IMR-90 (cell line): ENCODE measurements around the gene FOXL1. TPM values are rescaled to one million over a fixed set of nuclear protein-coding genes. Genes with fewer than 3 reads are reported as not detected.

Experiments
- ATAC-seq: fragments of 200-7000 bp; cut with Tn5 transposase; 2 replicates; pipeline ENCODE4 v1.9.1; 2020; ENCODE audit warnings: low read depth, mild to moderate bottlenecking, moderate library complexity
- BruUV-seq: library from RNA; stranded (reverse); fragments of 400-500 nt; replicated peaks from 2 replicates; lab custom pipeline; 2021; lab: Mats Ljungman, UMichigan
- CTCF ChIA-PET: fragments of 300-600 bp; formaldehyde crosslinking; extraction: SDS; loops from one replicate; lab custom pipeline; 2021; ENCODE audit warnings: antibody characterized with exemption; lab: Yijun Ruan, JAX
- POLR2A ChIA-PET: fragments of 300-600 bp; sonication (Branson Sonifier 250); formaldehyde crosslinking; loops from one replicate; lab custom pipeline; 2022; ENCODE audit warnings: antibody characterized with exemption; ENCODE audit not compliant: unreplicated experiment; lab: Charles Lee
- DNase-seq: peaks from one replicate; pipeline ENCODE4 v3.0.0; 2013
- H2AFZ ChIP-seq: replicated peaks from 2 replicates; pipeline ENCODE3; 2013; ENCODE audit warnings: low read length, mild to moderate bottlenecking; ENCODE audit not compliant: poor library complexity
- H2AK5ac ChIP-seq: 2 replicates; pipeline ENCODE4 v1.6.1; 2013; ENCODE audit warnings: low read depth, low read length, inconsistent platforms
- H2AK9ac ChIP-seq: replicated peaks from 2 replicates; pipeline ENCODE3; 2013; ENCODE audit warnings: mild to moderate bottlenecking, low read depth, low read length, moderate library complexity; ENCODE audit not compliant: poor library complexity
- H2BK120ac ChIP-seq: 2 replicates; pipeline ENCODE4 v1.6.1; 2013; ENCODE audit warnings: low read depth, low read length, inconsistent platforms
- H2BK15ac ChIP-seq: 3 replicates; pipeline ENCODE4 v1.6.1; 2013; ENCODE audit warnings: low read depth, low read length, inconsistent platforms
- H2BK20ac ChIP-seq: 2 replicates; pipeline ENCODE4 v1.6.1; 2013; ENCODE audit warnings: low read depth, mild to moderate bottlenecking, inconsistent platforms, low read length, moderate library complexity
- H2BK5ac ChIP-seq: 2 replicates; pipeline ENCODE4 v1.6.1; 2013; ENCODE audit warnings: mild to moderate bottlenecking, low read depth, low read length, inconsistent platforms; ENCODE audit not compliant: poor library complexity, severe bottlenecking
- H3K14ac ChIP-seq: replicated peaks from 2 replicates; pipeline ENCODE4 v1.6.1; 2013; ENCODE audit warnings: low read depth, low read length, inconsistent platforms
- H3K18ac ChIP-seq: 2 replicates; pipeline ENCODE4 v1.6.1; 2013; ENCODE audit warnings: low read depth, low read length, control low read depth
- H3K23ac ChIP-seq: 2 replicates; pipeline ENCODE4 v1.6.1; 2013; ENCODE audit warnings: low read depth, low read length, inconsistent platforms
- H3K27ac ChIP-seq: 2 replicates; pipeline ENCODE4 v1.5.1; 2013; ENCODE audit warnings: mild to moderate bottlenecking, control low read depth, low read length; ENCODE audit not compliant: insufficient read depth
- H3K27me3 ChIP-seq: 2 replicates; pipeline ENCODE4 v1.6.1; 2013; ENCODE audit warnings: low read length; ENCODE audit not compliant: control insufficient read depth, insufficient read depth
- H3K36me3 ChIP-seq: 2 replicates; pipeline ENCODE4 v1.6.1; 2013; ENCODE audit warnings: low read length, mixed read lengths; ENCODE audit not compliant: control insufficient read depth, insufficient read depth
- H3K4ac ChIP-seq: 2 replicates; pipeline ENCODE4 v1.6.1; 2013; ENCODE audit warnings: low read depth, low read length, inconsistent platforms
- H3K4me1 ChIP-seq: 2 replicates; pipeline ENCODE4 v1.6.1; 2013; ENCODE audit warnings: low read length, mixed read lengths; ENCODE audit not compliant: control insufficient read depth, insufficient read depth
- H3K4me2 ChIP-seq: 2 replicates; pipeline ENCODE4 v1.6.1; 2013; ENCODE audit warnings: low read depth, mild to moderate bottlenecking, control low read depth, low read length, moderate library complexity
- H3K4me3 ChIP-seq: 2 replicates; pipeline ENCODE4 v1.5.1; 2013; ENCODE audit warnings: low read depth, mild to moderate bottlenecking, control low read depth, low read length, moderate library complexity; ENCODE audit not compliant: insufficient read depth
- H3K56ac ChIP-seq: 2 replicates; pipeline ENCODE4 v1.6.1; 2013; ENCODE audit warnings: low read length, inconsistent platforms; ENCODE audit not compliant: insufficient read depth; ENCODE audit errors: extremely low read depth
- H3K79me1 ChIP-seq, 2 experiments: 2 replicates each; pipeline ENCODE4 v1.6.1; 2013; ENCODE audit warnings: low read length in 2 of 2, inconsistent platforms in 1 of 2, low read depth in 1 of 2
- H3K9ac ChIP-seq: 2 replicates; pipeline ENCODE4 v1.6.1; 2013; ENCODE audit warnings: low read depth, low read length, control low read depth
- H3K9me1 ChIP-seq: 2 replicates; pipeline ENCODE4 v1.6.1; 2013; ENCODE audit warnings: low read length, inconsistent platforms; ENCODE audit not compliant: insufficient read depth
- H3K9me3 ChIP-seq: 2 replicates; pipeline ENCODE4 v1.6.1; 2013; ENCODE audit warnings: low read length; ENCODE audit not compliant: control insufficient read depth, insufficient read depth
- H4K20me1 ChIP-seq: 2 replicates; pipeline ENCODE4 v1.6.1; 2013; ENCODE audit warnings: low read length, inconsistent platforms; ENCODE audit not compliant: insufficient read depth
- H4K5ac ChIP-seq: 2 replicates; pipeline ENCODE4 v1.6.1; 2013; ENCODE audit warnings: mild to moderate bottlenecking, low read depth, low read length, control low read depth
- H4K8ac ChIP-seq, 2 experiments: 2 replicates each; pipeline ENCODE4 v1.6.1; 2013; ENCODE audit warnings: low read depth in 2 of 2, low read length in 2 of 2, control low read depth in 1 of 2, inconsistent platforms in 1 of 2
- H4K91ac ChIP-seq: 2 replicates; pipeline ENCODE4 v1.6.1; 2013; ENCODE audit warnings: low read depth, low read length, inconsistent platforms; ENCODE audit not compliant: insufficient read depth
- CEBPB ChIP-seq: IDR thresholded peaks from 2 replicates; pipeline ENCODE4 v1.6.1; 2012; ENCODE audit warnings: low read depth, low read length, improper control_type of control experiment
- CHD1 ChIP-seq: IDR thresholded peaks from 2 replicates; pipeline ENCODE4 v1.6.1; 2012; ENCODE audit warnings: low read depth, low read length, improper control_type of control experiment
- WGBS, 2 experiments: methylation state at CpG; one replicate each; pipeline versions ENCODE4 v1.1.5 to v1.1.7; 2013; ENCODE audit warnings: missing lambda C conversion rate in 2 of 2; ENCODE audit not compliant: insufficient read length in 1 of 2; ENCODE audit errors: extremely low coverage in 2 of 2; 5-methylcytosine and 5-hydroxymethylcytosine counted together
- dilution Hi-C: fragments of 300-500 bp; cut with HindIII; formaldehyde crosslinking; loops from one replicate; pipeline ENCODE4 v1.14.3; 2018; ENCODE audit warnings: low sequenced_read_pairs; ENCODE audit not compliant: unreplicated experiment
- in situ Hi-C: fragments of 300-500 bp; cut with MboI; formaldehyde crosslinking; loops from 3 replicates; pipeline ENCODE4 v1.14.3; 2019; ENCODE audit warnings: low sequenced_read_pairs, inconsistent platforms, mixed read lengths
- intact Hi-C: fragments of 100-400 bp; cut with micrococcal nuclease; formaldehyde crosslinking; loops from 2 replicates; pipeline ENCODE4 v1.10.0; 2022
- polyA plus RNA-seq, 3 experiments: library from polyadenylated mRNA; depleted of rRNA; stranded (reverse); fragments of >200 nt; gene quantifications; 2 replicates each; pipeline ENCODE4 v1.2.3, GENCODE V29; 2012; ENCODE audit warnings: low replicate concordance in 1 of 3
- total RNA-seq: library from RNA; depleted of rRNA; stranded (reverse); fragments of >200 nt; gene quantifications from 2 replicates; pipeline ENCODE4 v1.2.3, GENCODE V29; 2012

Gene FOXL1
- total and polyA plus RNA-seq, 2 of the 4 experiments (the other 2 are of a cell fraction): 15.2 to 25.8 TPM

GRCh38 chr16:86573215-86573614 lies 5.1 kb upstream of the FOXL1 start:
- no peak overlapping the region for H3K9ac ChIP-seq
- no peak overlapping the region for H2AK9ac ChIP-seq
- H4K20me1 ChIP-seq: 0 out of 2 replicates have a peak, but pooled peaks cover 11% of the 10 kb centered on the region
- H2BK120ac ChIP-seq: no peak overlapping the region
- H4K8ac ChIP-seq: 0 out of 4 replicates have a peak overlapping the region, but pooled peaks of 1 of the 2 experiments have one; percentile 5
- H2BK5ac ChIP-seq: no peak overlapping the region
- H3K4me3 ChIP-seq: no peak overlapping the region
- ChIA-PET POLR2A (no interaction called here), CTCF (interaction anchor here (1.0 kb wide), 1 partner anchor 490 kb away, joined by 3 read pairs; no protein-coding TSS in a partner anchor)
- 0 out of 2 replicates have a peak overlapping the region, but pooled peaks have one; percentile 14 for H2BK20ac ChIP-seq
- DNase-seq (no peak), ATAC-seq (no peak)
- no peak overlapping the region for H3K23ac ChIP-seq
- H3K56ac ChIP-seq: no peak overlapping the region
- no peaks in the 10 kb centered on the region for H3K9me3 ChIP-seq
- BruUV-seq: no TSS peak
- H2BK15ac ChIP-seq: no peak overlapping the region
- H3K27ac ChIP-seq: no peak overlapping the region
- WGBS, 2 experiments: no CpG with 5 or more reads among the region's 8 CpGs
- intact Hi-C loops (no loop called here), dilution Hi-C loops (no loop called here), in situ Hi-C loops (no loop called here)
- no peaks in the 10 kb centered on the region for H3K27me3 ChIP-seq
- H3K4me2 ChIP-seq: no peak overlapping the region
- H3K4ac ChIP-seq: peak overlapping the region; percentile 19; the same call in 1 of the 2 replicates
- H4K5ac ChIP-seq: no peak overlapping the region
- TF ChIP-seq CEBPB (no peak), CHD1 (no peak)
- no peak overlapping the region for H3K14ac ChIP-seq
- peak overlapping the region; percentile 9 for H2AFZ ChIP-seq
- H4K91ac ChIP-seq: no peak overlapping the region
- H2AK5ac ChIP-seq: peak overlapping the region; percentile 46; the same call in 1 of the 2 replicates
- H3K4me1 ChIP-seq: peaks cover 16% of the 10 kb centered on the region
- H3K79me1 ChIP-seq: peaks cover 20 to 54% of the 10 kb centered on the region in 2 experiments
- H3K18ac ChIP-seq: no peak overlapping the region
- H3K9me1 ChIP-seq: peaks cover 12% of the 10 kb centered on the region
- H3K36me3 ChIP-seq: no peaks in the 10 kb centered on the region
